Trophoblast cell (in vitro differentiated cells and primary cell): ENCODE data around the gene OVCH2.

Experiments used
- DNase-seq, 2 donors: peaks; one replicate each; pipeline ENCODE4 v3.0.0-alpha.2; 2016
- H2AFZ ChIP-seq: 2 replicates; pipeline ENCODE4 v1.6.1; 2013; ENCODE audit warnings: low read length, moderate library complexity, mild to moderate bottlenecking; ENCODE audit not compliant: insufficient read depth, poor library complexity
- H2AK5ac ChIP-seq: 2 replicates; pipeline ENCODE4 v1.6.1; 2013; ENCODE audit warnings: mild to moderate bottlenecking, low read length
- H2BK120ac ChIP-seq: 2 replicates; pipeline ENCODE4 v1.6.1; 2013; ENCODE audit warnings: low read length, mild to moderate bottlenecking, moderate library complexity; ENCODE audit not compliant: insufficient read depth, poor library complexity
- H2BK12ac ChIP-seq: 2 replicates; pipeline ENCODE4 v1.6.1; 2013; ENCODE audit warnings: mild to moderate bottlenecking, low read length, moderate library complexity
- H2BK5ac ChIP-seq: 2 replicates; pipeline ENCODE4 v1.6.1; 2013; ENCODE audit warnings: low read length, low read depth, moderate library complexity, mild to moderate bottlenecking; ENCODE audit not compliant: poor library complexity
- H3K14ac ChIP-seq: 2 replicates; pipeline ENCODE4 v1.6.1; 2013; ENCODE audit warnings: mild to moderate bottlenecking, low read length
- H3K18ac ChIP-seq: 2 replicates; pipeline ENCODE4 v1.6.1; 2013; ENCODE audit warnings: mild to moderate bottlenecking, low read length
- H3K23ac ChIP-seq: 2 replicates; pipeline ENCODE4 v1.6.1; 2013; ENCODE audit warnings: low read length
- H3K27ac ChIP-seq: 2 replicates; pipeline ENCODE4 v1.5.1; 2013; ENCODE audit warnings: low read depth, mild to moderate bottlenecking, inconsistent platforms, low read length, moderate library complexity
- H3K27me3 ChIP-seq: 2 replicates; pipeline ENCODE4 v1.6.1; 2013; ENCODE audit warnings: inconsistent platforms, mild to moderate bottlenecking, low read length, moderate library complexity; ENCODE audit not compliant: insufficient read depth
- H3K36me3 ChIP-seq, 2 experiments: 1 replicate in 1 of 2; 2 replicates in 1 of 2; pipeline ENCODE4 v1.6.1; 2013; ENCODE audit warnings: low read length in 2 of 2, mild to moderate bottlenecking in 2 of 2, moderate library complexity in 1 of 2; ENCODE audit not compliant: insufficient read depth in 2 of 2, control insufficient read depth in 1 of 2
- H3K4ac ChIP-seq: 2 replicates; pipeline ENCODE4 v1.6.1; 2013; ENCODE audit warnings: low read depth, mild to moderate bottlenecking, low read length, moderate library complexity
- H3K4me1 ChIP-seq, 2 experiments: 1 replicate in 1 of 2; 2 replicates in 1 of 2; pipeline ENCODE4 v1.6.1; 2013; ENCODE audit warnings: low read length in 2 of 2, mild to moderate bottlenecking in 2 of 2, moderate library complexity in 1 of 2; ENCODE audit not compliant: insufficient read depth in 2 of 2, control insufficient read depth in 1 of 2
- H3K4me2 ChIP-seq: 2 replicates; pipeline ENCODE4 v1.6.1; 2013; ENCODE audit warnings: inconsistent platforms, mild to moderate bottlenecking, low read length, moderate library complexity
- H3K4me3 ChIP-seq: 2 replicates; pipeline ENCODE4 v1.5.1; 2013; ENCODE audit warnings: mild to moderate bottlenecking, low read depth, low read length, inconsistent platforms
- H3K79me1 ChIP-seq: one replicate; pipeline ENCODE4 v1.6.1; 2013; ENCODE audit warnings: low read length
- H3K79me2 ChIP-seq: 2 replicates; pipeline ENCODE4 v1.6.1; 2013; ENCODE audit warnings: low read length, mild to moderate bottlenecking; ENCODE audit not compliant: control insufficient read depth, insufficient read depth, poor library complexity
- H3K9ac ChIP-seq: 2 replicates; pipeline ENCODE4 v1.6.1; 2013; ENCODE audit warnings: mild to moderate bottlenecking, low read length
- H3K9me3 ChIP-seq: 2 replicates; pipeline ENCODE4 v1.6.1; 2013; ENCODE audit warnings: low read depth, mild to moderate bottlenecking, control low read depth, inconsistent platforms, low read length; ENCODE audit not compliant: insufficient read depth
- H4K12ac ChIP-seq: 2 replicates; pipeline ENCODE4 v1.6.1; 2013; ENCODE audit warnings: low read depth, mild to moderate bottlenecking, low read length, moderate library complexity
- H4K8ac ChIP-seq: 2 replicates; pipeline ENCODE4 v1.6.1; 2013; ENCODE audit warnings: low read depth, mild to moderate bottlenecking, low read length, moderate library complexity
- H4K91ac ChIP-seq: one replicate; pipeline ENCODE4 v1.6.1; 2013; ENCODE audit warnings: low read depth, mild to moderate bottlenecking, low read length, moderate library complexity
- WGBS: extraction: QIAGEN DNeasy Blood & Tissue Kit; methylation state at CpG from one replicate; pipeline ENCODE4 v1.1.7; 2013; ENCODE audit warnings: missing lambda C conversion rate; ENCODE audit not compliant: insufficient read length, insufficient coverage; ENCODE audit errors: extremely low coverage; 5-methylcytosine and 5-hydroxymethylcytosine counted together

Gene OVCH2

GRCh38 chr11:7677071-7677470 is 29.2 kb downstream of the OVCH2 start:
- H3K9me3 ChIP-seq = no peaks in the 10 kb centered on the region
- no peak overlapping the region for H4K91ac ChIP-seq
- no peak overlapping the region for H2AK5ac ChIP-seq
- DNase-seq = peak; percentile 72 to 80
- no peak overlapping the region for H3K18ac ChIP-seq
- H2AFZ ChIP-seq = no peak overlapping the region
- WGBS = no CpG with 5 or more reads among the region's 5 CpGs
- H3K27ac ChIP-seq = no peak overlapping the region
- H3K36me3 ChIP-seq = no peaks in the 10 kb centered on the region
- no peak overlapping the region for H3K4me3 ChIP-seq
- no peak overlapping the region for H3K9ac ChIP-seq
- H2BK5ac ChIP-seq = no peak overlapping the region
- peaks cover 10% of the 10 kb centered on the region for H3K79me1 ChIP-seq
- no peak overlapping the region for H3K4ac ChIP-seq
- no peak overlapping the region for H3K4me2 ChIP-seq
- no peaks in the 10 kb centered on the region for H3K27me3 ChIP-seq
- H3K23ac ChIP-seq = no peak overlapping the region
- H4K12ac ChIP-seq = no peak overlapping the region
- no peak overlapping the region for H2BK120ac ChIP-seq
- H3K14ac ChIP-seq = no peak overlapping the region
- H3K4me1 ChIP-seq = peaks cover 11 to 15% of the 10 kb centered on the region in 2 experiments
- H2BK12ac ChIP-seq = no peak overlapping the region
- no peak overlapping the region for H4K8ac ChIP-seq
- peaks cover 7% of the 10 kb centered on the region for H3K79me2 ChIP-seq

- Histone ChIP-seq H3K23ac (no peak overlapping the region), H3K79me1 (peaks cover 10% of the 10 kb centered on the region), H2AFZ (no peak overlapping the region), H2BK120ac (no peak overlapping the region), H4K8ac (no peak overlapping the region), H3K27ac (no peak overlapping the region), H4K12ac (no peak overlapping the region), H2BK5ac (no peak overlapping the region), H3K18ac (no peak overlapping the region), H3K4me2 (no peak overlapping the region), H3K4ac (no peak overlapping the region), H3K36me3 (no peaks in the 10 kb centered on the region), H4K91ac (no peak overlapping the region), H3K27me3 (no peaks in the 10 kb centered on the region), H3K4me1 (peaks cover 19 to 28% of the 10 kb centered on the region in 2 experiments), H3K9ac (no peak overlapping the region), H3K14ac (no peak overlapping the region), H2AK5ac (no peak overlapping the region), H3K79me2 (peaks cover 7% of the 10 kb centered on the region), H3K4me3 (no peak overlapping the region), H2BK12ac (no peak overlapping the region), H3K9me3 (no peaks in the 10 kb centered on the region)
- no CpG with 5 or more reads among the region's 3 CpGs for WGBS
- DNase-seq = peak in 1 of 2 donors; percentile 67
These were observed 30.6 kb downstream of the OVCH2 start for GRCh38 chr11:7675631-7676030.

GRCh38 chr11:7673724-7674434 is 32.4 kb downstream of the OVCH2 start:
- peak overlapping the region; percentile 86 for H2BK120ac ChIP-seq
- H4K12ac ChIP-seq = peak overlapping the region; percentile 78
- peak overlapping the region; percentile 86 for H3K18ac ChIP-seq
- H3K9ac ChIP-seq = peak overlapping the region; percentile 60
- peaks cover 0 to 6% of the 10 kb centered on the region in 2 experiments for H3K36me3 ChIP-seq
- peak; percentile 52 to 76 for DNase-seq
- H3K4me1 ChIP-seq = peaks cover 19 to 37% of the 10 kb centered on the region in 2 experiments
- peak overlapping the region; percentile 61 for H3K4ac ChIP-seq
- peak overlapping the region; percentile 58 for H3K27ac ChIP-seq
- H2AFZ ChIP-seq = peak overlapping the region; percentile 86
- WGBS = no CpG with 5 or more reads among the region's 72 CpGs
- peak overlapping the region; percentile 63 for H4K91ac ChIP-seq
- peaks cover 7% of the 10 kb centered on the region for H3K79me2 ChIP-seq
- H2BK12ac ChIP-seq = no peak overlapping the region
- peak overlapping the region; percentile 72 for H3K4me3 ChIP-seq
- no peaks in the 10 kb centered on the region for H3K9me3 ChIP-seq
- H2BK5ac ChIP-seq = peak overlapping the region; percentile 77
- peak overlapping the region; percentile 93 for H3K14ac ChIP-seq
- H3K79me1 ChIP-seq = peaks cover 10% of the 10 kb centered on the region
- no peaks in the 10 kb centered on the region for H3K27me3 ChIP-seq
- peak overlapping the region; percentile 88 for H3K4me2 ChIP-seq
- H4K8ac ChIP-seq = peak overlapping the region; percentile 90
- no peak overlapping the region for H2AK5ac ChIP-seq
- no peak overlapping the region for H3K23ac ChIP-seq

- H3K79me1 ChIP-seq = peaks cover 10% of the 10 kb centered on the region
- H3K18ac ChIP-seq = peak within 1 kb of the TSS; percentile 86
- peak within 1 kb of the TSS; percentile 61 for H3K4ac ChIP-seq
- peak within 1 kb of the TSS; percentile 86 for H2BK120ac ChIP-seq
- peak within 1 kb of the TSS; percentile 9 for H2BK12ac ChIP-seq
- H2AFZ ChIP-seq = peak within 1 kb of the TSS; percentile 86
- no CpG with 5 or more reads among the region's 40 CpGs for WGBS
- H3K9ac ChIP-seq = peak within 1 kb of the TSS; percentile 60
- DNase-seq = peak; percentile 77 to 84
- H3K27ac ChIP-seq = peak within 1 kb of the TSS; percentile 58
- H3K14ac ChIP-seq = peak within 1 kb of the TSS; percentile 93
- H2AK5ac ChIP-seq = no peak within 1 kb of the TSS
- no peak within 1 kb of the TSS for H3K23ac ChIP-seq
- H4K12ac ChIP-seq = peak within 1 kb of the TSS; percentile 78
- peaks cover 24 to 43% of the 10 kb centered on the region in 2 experiments for H3K4me1 ChIP-seq
- peak within 1 kb of the TSS; percentile 90 for H4K8ac ChIP-seq
- peaks cover under 1 to 7% of the 10 kb centered on the region in 2 experiments for H3K36me3 ChIP-seq
- peak within 1 kb of the TSS; percentile 72 for H3K4me3 ChIP-seq
- peak within 1 kb of the TSS; percentile 88 for H3K4me2 ChIP-seq
- peak within 1 kb of the TSS; percentile 77 for H2BK5ac ChIP-seq
- peaks cover 7% of the 10 kb centered on the region for H3K79me2 ChIP-seq
- no peaks in the 10 kb centered on the region for H3K27me3 ChIP-seq
- peak within 1 kb of the TSS; percentile 78 for H4K91ac ChIP-seq
- no peaks in the 10 kb centered on the region for H3K9me3 ChIP-seq
These were observed 33.1 kb downstream of the OVCH2 start, which contains the start of gene CYB5R2 for GRCh38 chr11:7672960-7673723. Gene CYB5R2, minus strand, starts transcription at chr11:7673500. Its CDS starts 675 bp downstream, at chr11:7672825.
